Keratinocyte (primary cell): Measurements from ENCODE around the gene SLC8A3. TPM values are rescaled to one million over a fixed set of nuclear protein-coding genes. Genes with fewer than 3 reads are reported as not detected.

ENCODE experiments used
- DNase-seq: peaks from one replicate; pipeline ENCODE4 v3.0.0-alpha.2; 2011; ENCODE audit warnings: low read depth, missing footprints, low spot score
- FAIRE-seq: peaks from 2 replicates; lab custom pipeline; 2011; peaks lifted over from hg19 to GRCh38; lab: Jason Lieb, UNC
- H2AFZ ChIP-seq: 2 replicates; pipeline ENCODE4 v1.6.0; 2012; ENCODE audit warnings: low read length, control low read depth, inconsistent platforms; ENCODE audit not compliant: control insufficient read depth
- H3K27ac ChIP-seq: 2 replicates; pipeline ENCODE4 v1.5.1; 2011; ENCODE audit warnings: low read length; ENCODE audit not compliant: control insufficient read depth, insufficient read depth
- H3K27me3 ChIP-seq: 3 replicates; pipeline ENCODE4 v1.6.0; 2011; ENCODE audit warnings: low read length; ENCODE audit not compliant: control insufficient read depth, insufficient read depth; ENCODE audit errors: extremely low read depth
- H3K36me3 ChIP-seq, 2 experiments: 2 replicates in 1 of 2; 3 replicates in 1 of 2; pipeline ENCODE4 v1.5.1; 2011; ENCODE audit warnings: low read length in 2 of 2, mild to moderate bottlenecking in 1 of 2; ENCODE audit not compliant: control insufficient read depth in 2 of 2, insufficient read depth in 2 of 2; ENCODE audit errors: extremely low read depth in 1 of 2
- H3K4me1 ChIP-seq: 3 replicates; pipeline ENCODE4 v1.5.1; 2011; ENCODE audit warnings: low read length; ENCODE audit not compliant: control insufficient read depth, insufficient read depth; ENCODE audit errors: extremely low read depth
- H3K4me2 ChIP-seq: 3 replicates; pipeline ENCODE4 v1.6.0; 2011; ENCODE audit warnings: low read depth, low read length; ENCODE audit not compliant: control insufficient read depth, insufficient read depth; ENCODE audit errors: extremely low read depth
- H3K4me3 ChIP-seq, 3 experiments: fragments of 200-600 bp in 1 of 3; sonication (generic) in 1 of 3; 2 replicates in 2 of 3; 3 replicates in 1 of 3; pipeline ENCODE4 v1.5.1; 2011 to 2016; ENCODE audit warnings: low read length in 3 of 3, mild to moderate bottlenecking in 3 of 3, control low read depth in 2 of 3, inconsistent platforms in 1 of 3, low read depth in 1 of 3, mixed read lengths in 1 of 3, mixed run types in 1 of 3, moderate library complexity in 1 of 3; ENCODE audit not compliant: control insufficient read depth in 2 of 3, insufficient read depth in 2 of 3; ENCODE audit errors: extremely low read depth in 1 of 3
- H3K79me2 ChIP-seq: 2 replicates; pipeline ENCODE4 v1.6.0; 2012; ENCODE audit warnings: low read length; ENCODE audit not compliant: control insufficient read depth, insufficient read depth
- H3K9ac ChIP-seq: 3 replicates; pipeline ENCODE4 v1.6.0; 2011; ENCODE audit warnings: low read length; ENCODE audit not compliant: control insufficient read depth, insufficient read depth; ENCODE audit errors: extremely low read depth
- H3K9me1 ChIP-seq: 3 replicates; pipeline ENCODE4 v1.6.0; 2011; ENCODE audit warnings: low read length; ENCODE audit not compliant: control insufficient read depth, insufficient read depth; ENCODE audit errors: extremely low read depth
- H3K9me3 ChIP-seq: 2 replicates; pipeline ENCODE4 v1.5.1; 2012; ENCODE audit warnings: low read depth, low read length; ENCODE audit not compliant: control insufficient read depth
- H4K20me1 ChIP-seq: 3 replicates; pipeline ENCODE4 v1.6.0; 2011; ENCODE audit warnings: low read length; ENCODE audit not compliant: control insufficient read depth, insufficient read depth; ENCODE audit errors: extremely low read depth
- EZH2 ChIP-seq: IDR thresholded peaks from one replicate; pipeline ENCODE4 v1.6.1; 2012; ENCODE audit warnings: inconsistent platforms, mild to moderate bottlenecking, low read length, moderate library complexity
- dilution Hi-C: fragments of 300-500 bp; cut with MboI; formaldehyde crosslinking; loops from one replicate; pipeline ENCODE4 v1.7.0; 2020; ENCODE audit warnings: low sequenced_read_pairs; ENCODE audit not compliant: extremely low pct_ligation_motif_present
- polyA plus RNA-seq, 5 experiments: library from polyadenylated mRNA; depleted of rRNA in 3 of 5; stranded (reverse) in 3 of 5; stranded (forward) in 1 of 5; unstranded in 1 of 5; fragments of >200 nt; gene quantifications; 1 replicate in 1 of 5; 2 replicates in 3 of 5; 3 replicates in 1 of 5; pipeline versions ENCODE4 v1.2.1 to v1.2.3, GENCODE V29; 2011 to 2012; ENCODE audit warnings: missing spikeins in 2 of 5, low read depth in 1 of 5, low replicate concordance in 1 of 5
- TF ChIP-seq, protein P1 (sequence below), 3 experiments: IDR thresholded peaks in 1 of 3; conservative IDR thresholded peaks in 1 of 3; optimal IDR thresholded peaks in 1 of 3; 2 replicates in 2 of 3; 3 replicates in 1 of 3; pipeline versions ENCODE3 to v1.5.1; 2011; ENCODE audit warnings: low read length in 3 of 3, mild to moderate bottlenecking in 3 of 3, moderate library complexity in 2 of 3, control low read depth in 1 of 3, inconsistent platforms in 1 of 3; ENCODE audit not compliant: insufficient read depth in 2 of 3; ENCODE audit errors: extremely low read depth in 1 of 3

Gene SLC8A3
- polyA plus RNA-seq, 1 donor (not counting 4 experiments of a cell fraction or from before 2014, with no cell fraction given), result not detected

DNA sequence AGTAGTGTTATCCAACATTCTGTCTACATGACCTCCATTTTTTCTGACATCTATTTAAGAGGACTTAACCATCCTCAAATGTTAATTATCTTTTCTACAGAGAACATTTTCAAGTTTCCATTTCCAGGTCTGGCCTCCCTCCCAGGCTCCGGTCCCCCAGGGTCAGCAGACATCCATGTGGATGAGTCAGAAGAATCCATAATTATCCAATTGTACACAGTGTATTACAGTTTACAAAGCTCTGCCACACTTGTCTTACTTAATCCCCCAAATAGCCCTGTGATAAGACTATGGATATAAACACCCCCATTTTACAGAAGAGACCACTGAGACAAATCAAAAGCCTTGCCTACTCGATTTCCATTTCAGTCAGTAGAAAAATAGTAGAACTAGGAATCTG lies 65.0 kb downstream of the SLC8A3 start:
- Histone ChIP-seq H3K9ac (no peak overlapping the region), H3K36me3 (no peaks in the 10 kb centered on the region), H4K20me1 (no peaks in the 10 kb centered on the region), H3K4me3 (no peak overlapping the region), H3K9me1 (no peaks in the 10 kb centered on the region), H3K9me3 (no peaks in the 10 kb centered on the region), H3K79me2 (no peaks in the 10 kb centered on the region), H3K4me2 (no peak overlapping the region), H3K4me1 (no peaks in the 10 kb centered on the region), H2AFZ (no peak overlapping the region), H3K27ac (no peak overlapping the region), H3K27me3 (peaks cover 1% of the 10 kb centered on the region)
- FAIRE-seq (no peak), DNase-seq (no peak)
- dilution Hi-C loops, result no loop called here
- TF ChIP-seq EZH2, result no peak
- TF ChIP-seq, protein P1, sequence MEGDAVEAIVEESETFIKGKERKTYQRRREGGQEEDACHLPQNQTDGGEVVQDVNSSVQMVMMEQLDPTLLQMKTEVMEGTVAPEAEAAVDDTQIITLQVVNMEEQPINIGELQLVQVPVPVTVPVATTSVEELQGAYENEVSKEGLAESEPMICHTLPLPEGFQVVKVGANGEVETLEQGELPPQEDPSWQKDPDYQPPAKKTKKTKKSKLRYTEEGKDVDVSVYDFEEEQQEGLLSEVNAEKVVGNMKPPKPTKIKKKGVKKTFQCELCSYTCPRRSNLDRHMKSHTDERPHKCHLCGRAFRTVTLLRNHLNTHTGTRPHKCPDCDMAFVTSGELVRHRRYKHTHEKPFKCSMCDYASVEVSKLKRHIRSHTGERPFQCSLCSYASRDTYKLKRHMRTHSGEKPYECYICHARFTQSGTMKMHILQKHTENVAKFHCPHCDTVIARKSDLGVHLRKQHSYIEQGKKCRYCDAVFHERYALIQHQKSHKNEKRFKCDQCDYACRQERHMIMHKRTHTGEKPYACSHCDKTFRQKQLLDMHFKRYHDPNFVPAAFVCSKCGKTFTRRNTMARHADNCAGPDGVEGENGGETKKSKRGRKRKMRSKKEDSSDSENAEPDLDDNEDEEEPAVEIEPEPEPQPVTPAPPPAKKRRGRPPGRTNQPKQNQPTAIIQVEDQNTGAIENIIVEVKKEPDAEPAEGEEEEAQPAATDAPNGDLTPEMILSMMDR (optimal IDR thresholded peaks at IDR 0.05 in 1 of 3, IDR thresholded peaks at IDR 0.05 in 1 of 3, conservative IDR thresholded peaks at IDR 0.05 in 1 of 3; ENCODE audit: extremely low read depth in 1 of 3, insufficient read depth in 2 of 3, low read length in 3 of 3), result no peak

DNA sequence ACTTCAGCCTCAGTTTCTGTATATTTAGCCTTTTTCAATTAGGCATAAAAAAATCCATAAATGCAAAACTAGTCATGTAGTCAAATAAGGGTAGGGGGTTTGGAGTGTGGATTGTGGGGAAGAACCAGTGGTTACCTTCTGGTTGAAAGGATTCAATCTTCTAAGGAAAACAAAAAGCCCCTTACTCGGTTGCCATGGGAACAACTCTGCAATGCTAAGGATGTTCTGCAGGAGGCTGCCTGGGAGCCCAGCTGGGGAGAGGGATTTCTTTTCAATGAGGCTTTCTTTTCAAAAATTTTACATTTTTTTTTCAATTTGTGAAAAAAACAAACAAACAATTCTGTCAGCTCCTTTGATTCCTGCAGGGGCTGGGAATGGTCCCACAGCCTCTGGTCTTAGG lies 67.2 kb downstream of the SLC8A3 start:
- no peaks in the 10 kb centered on the region for H3K4me1 ChIP-seq
- FAIRE-seq, result no peak
- H3K36me3 ChIP-seq, result no peaks in the 10 kb centered on the region
- H3K79me2 ChIP-seq, result no peaks in the 10 kb centered on the region
- DNase-seq, result no peak
- H3K27me3 ChIP-seq, result no peaks in the 10 kb centered on the region
- H3K4me3 ChIP-seq, result no peak overlapping the region
- dilution Hi-C loops, result no loop called here
- no peaks in the 10 kb centered on the region for H3K9me3 ChIP-seq
- H4K20me1 ChIP-seq, result no peaks in the 10 kb centered on the region
- no peak overlapping the region for H2AFZ ChIP-seq
- H3K9ac ChIP-seq, result no peak overlapping the region
- TF ChIP-seq, protein P1 (optimal IDR thresholded peaks at IDR 0.05 in 1 of 3, IDR thresholded peaks at IDR 0.05 in 1 of 3, conservative IDR thresholded peaks at IDR 0.05 in 1 of 3; ENCODE audit: extremely low read depth in 1 of 3, insufficient read depth in 2 of 3, low read length in 3 of 3), result no peak
- no peak for TF ChIP-seq EZH2
- H3K27ac ChIP-seq, result no peak overlapping the region
- H3K4me2 ChIP-seq, result no peak overlapping the region
- no peaks in the 10 kb centered on the region for H3K9me1 ChIP-seq
